Spleen (tissue), 11 donors: ENCODE results near the gene TAF7L. TPM values are rescaled to one million over a fixed set of nuclear protein-coding genes. Genes with fewer than 3 reads are reported as not detected.

Source experiments
- DNase-seq: peaks from one replicate; pipeline ENCODE4 v3.0.0-alpha.2; 2020
- H3K27ac ChIP-seq, 8 donors: fragments of 200-600 bp; sonication (generic) in 7 of 8; 1 replicate in 4 of 8; 2 replicates in 4 of 8; pipeline versions ENCODE4 v1.5.0 to v1.8.0; 2016 to 2021; ENCODE audit warnings: inconsistent platforms in 4 of 8, mild to moderate bottlenecking in 4 of 8, moderate library complexity in 1 of 8
- H3K27me3 ChIP-seq, 7 donors: fragments of 200-600 bp; sonication (generic) in 6 of 7; replicated peaks in 1 of 7; 1 replicate in 4 of 7; 2 replicates in 3 of 7; pipeline versions ENCODE4 v1.5.0 to v1.8.0; 2016 to 2021; ENCODE audit warnings: inconsistent platforms in 3 of 7, mild to moderate bottlenecking in 1 of 7
- H3K36me3 ChIP-seq, 6 donors: fragments of 200-600 bp; sonication (generic) in 5 of 6; 1 replicate in 4 of 6; 2 replicates in 2 of 6; pipeline versions ENCODE4 v1.5.0 to v1.8.0; 2016 to 2021; ENCODE audit warnings: inconsistent platforms in 2 of 6
- H3K4me1 ChIP-seq, 6 donors: fragments of 200-600 bp; sonication (generic) in 5 of 6; 1 replicate in 3 of 6; 2 replicates in 3 of 6; pipeline versions ENCODE4 v1.5.0 to v1.8.0; 2016 to 2021; ENCODE audit warnings: inconsistent platforms in 3 of 6
- H3K4me3 ChIP-seq, 8 donors: fragments of 200-600 bp; sonication (generic) in 7 of 8; 1 replicate in 4 of 8; 2 replicates in 4 of 8; pipeline versions ENCODE4 v1.5.0 to v1.8.0; 2016 to 2021; ENCODE audit warnings: inconsistent platforms in 4 of 8, mild to moderate bottlenecking in 4 of 8, moderate library complexity in 2 of 8
- H3K9me3 ChIP-seq, 8 donors: fragments of 200-600 bp; sonication (generic) in 7 of 8; 1 replicate in 4 of 8; 2 replicates in 4 of 8; pipeline versions ENCODE4 v1.5.0 to v1.8.0; 2016 to 2021; ENCODE audit warnings: inconsistent platforms in 4 of 8
- CTCF ChIP-seq, 11 experiments: fragments of 200-600 bp in 7 of 11; fragments of 450-650 bp in 4 of 11; sonication (generic) in 4 of 11; IDR thresholded peaks in 8 of 11; conservative IDR thresholded peaks in 3 of 11; 1 replicate in 7 of 11; 2 replicates in 4 of 11; pipeline versions ENCODE4 v1.4.0 to v1.8.0; 2016 to 2021; ENCODE audit warnings: antibody characterized with exemption in 11 of 11, inconsistent platforms in 4 of 11, mild to moderate bottlenecking in 1 of 11
- POLR2A ChIP-seq, 3 donors: fragments of 450-650 bp; IDR thresholded peaks; one replicate each; pipeline ENCODE4 v1.5.1; 2017; ENCODE audit warnings: antibody characterized with exemption in 3 of 3, mild to moderate bottlenecking in 1 of 3
- POLR2AphosphoS5 ChIP-seq, 3 donors: sonication (generic); formaldehyde crosslinking; IDR thresholded peaks; one replicate each; pipeline ENCODE4 v1.5.1; 2017; ENCODE audit warnings: antibody characterized with exemption in 3 of 3
- WGBS, 5 donors: extraction: QIAGEN DNeasy Blood & Tissue Kit in 3 of 5; methylation state at CpG; one replicate each; pipeline versions ENCODE4 v1.1.5 to v1.1.7; 2013 to 2018; 5-methylcytosine and 5-hydroxymethylcytosine counted together
- intact Hi-C: fragments of 100-400 bp; cut with DNase I; formaldehyde crosslinking; loops from one replicate; pipeline ENCODE4 v1.15.0; 2023; ENCODE audit warnings: low total_unique reads
- polyA plus RNA-seq, 3 donors: library from polyadenylated mRNA; stranded (reverse); fragments of 200-250 nt; gene quantifications; one replicate each; pipeline ENCODE4 v1.2.1, GENCODE V29; 2013
- total RNA-seq, 7 donors: library from RNA; depleted of rRNA in 3 of 7; stranded (reverse); fragments of >200 nt in 3 of 7; fragmentation: NEBNext Ultra II Directional in 4 of 7; extraction: Animal tissue kit (Norgen Biotek cat#: 25700) in 4 of 7; gene quantifications; one replicate each; pipeline versions ENCODE4 v1.1.0 to v1.2.1, GENCODE V29; 2016 to 2021
- donor health status: healthy with polysubstance abuse.
- donor health status: DM: no; HTN: no; CAD: no; lungs with moderate emphysema.
- donor health status: DM: no; HTN: no; CAD: no.
- donor health status: Bipolar disorder and iron deficiency.
- donor health status: healthy.
- donor health status: DM: no; HTN: no; CAD: no.
- donor health status: DM: yes; HTN: yes; CAD: no.

TAF7L gene
- total and polyA plus RNA-seq, 10 donors, result 0.09 to 0.20 (median 0.13) TPM; not detected in 6

- no peaks in the 10 kb centered on the region for H3K36me3 ChIP-seq
- no peak overlapping the region for H3K4me3 ChIP-seq
- intact Hi-C loops, result no loop called here
- no peaks in the 10 kb centered on the region for H3K9me3 ChIP-seq
- 67 to 100% (median 76%) methylated on average over 3 to 5 of the region's 5 CpGs for WGBS, 5 donors
- DNase-seq, result no peak
- TF ChIP-seq POLR2A (IDR thresholded peaks at IDR 0.05), result no peak
- TF ChIP-seq POLR2AphosphoS5 (IDR thresholded peaks at IDR 0.05), result no peak
- TF ChIP-seq CTCF (IDR thresholded peaks at IDR 0.05 in 8 of 11, conservative IDR thresholded peaks at IDR 0.05 in 3 of 11), result no peak
- H3K4me1 ChIP-seq, result no peaks in the 10 kb centered on the region
- no peak overlapping the region for H3K27ac ChIP-seq
- no peaks in the 10 kb centered on the region for H3K27me3 ChIP-seq
These were observed 58.8 kb downstream of the TAF7L start for GRCh38 chrX:101232316-101232715.

GRCh38 chrX:101231080-101231479 is 60.1 kb downstream of the TAF7L start:
- Histone ChIP-seq H3K4me1 (no peaks in the 10 kb centered on the region), H3K27me3 (no peaks in the 10 kb centered on the region), H3K27ac (no peak overlapping the region), H3K9me3 (no peaks in the 10 kb centered on the region), H3K4me3 (no peak overlapping the region), H3K36me3 (no peaks in the 10 kb centered on the region)
- no peak for TF ChIP-seq POLR2AphosphoS5 (IDR thresholded peaks at IDR 0.05)
- no peak for TF ChIP-seq POLR2A (IDR thresholded peaks at IDR 0.05)
- no peak for TF ChIP-seq CTCF (IDR thresholded peaks at IDR 0.05 in 8 of 11, conservative IDR thresholded peaks at IDR 0.05 in 3 of 11)
- WGBS, 5 donors, result 60 to 100% (median 87%) methylated on average over 1 of the region's 1 CpG
- intact Hi-C loops, result no loop called here
- no peak for DNase-seq

- Histone ChIP-seq H3K4me3 (no peak overlapping the region), H3K4me1 (no peaks in the 10 kb centered on the region), H3K36me3 (no peaks in the 10 kb centered on the region), H3K27ac (no peak overlapping the region), H3K27me3 (no peaks in the 10 kb centered on the region), H3K9me3 (no peaks in the 10 kb centered on the region)
- WGBS, 5 donors, result 78 to 89% (median 81%) methylated on average over 2 of the region's 2 CpGs
- TF ChIP-seq CTCF (IDR thresholded peaks at IDR 0.05 in 8 of 11, conservative IDR thresholded peaks at IDR 0.05 in 3 of 11) (no peak), POLR2A (IDR thresholded peaks at IDR 0.05) (no peak)
- intact Hi-C loops, result no loop called here
- no peak for DNase-seq
These were observed 60.5 kb downstream of the TAF7L start for GRCh38 chrX:101230636-101231035.

- WGBS, 5 donors, result 80 to 98% (median 84%) methylated on average over 1 of the region's 1 CpG
- Histone ChIP-seq H3K9me3 (no peaks in the 10 kb centered on the region), H3K4me1 (no peaks in the 10 kb centered on the region), H3K27me3 (no peaks in the 10 kb centered on the region), H3K36me3 (no peaks in the 10 kb centered on the region), H3K4me3 (no peak overlapping the region), H3K27ac (no peak overlapping the region)
- TF ChIP-seq POLR2AphosphoS5 (IDR thresholded peaks at IDR 0.05), result no peak
- no peak for TF ChIP-seq POLR2A (IDR thresholded peaks at IDR 0.05)
- TF ChIP-seq CTCF (IDR thresholded peaks at IDR 0.05 in 8 of 11, conservative IDR thresholded peaks at IDR 0.05 in 3 of 11), result no peak
- no peak for DNase-seq
- intact Hi-C loops, result no loop called here
These were observed 62.0 kb downstream of the TAF7L start for GRCh38 chrX:101229170-101229569.
